GM23338 (cell line): Measurements from ENCODE around the gene PARP14. TPM values are rescaled to one million over a fixed set of nuclear protein-coding genes. Genes with fewer than 3 reads are reported as not detected.

ENCODE experiments used
- ATAC-seq: fragments of 200-7000 bp; cut with Tn5 transposase; 3 replicates; pipeline ENCODE4 v1.9.1; 2020
- DNase-seq: peaks from one replicate; pipeline ENCODE4 v3.0.0-alpha.2; 2015; ENCODE audit warnings: low spot score
- H2AFZ ChIP-seq: fragments of 200-600 bp; sonication (generic); 2 replicates; pipeline ENCODE4 v1.8.0; 2016; ENCODE audit warnings: antibody characterized with exemption, mild to moderate bottlenecking, moderate library complexity
- H3F3A ChIP-seq: fragments of 200-600 bp; sonication (generic); replicated peaks from 2 replicates; pipeline ENCODE4 v1.8.0; 2017; ENCODE audit warnings: antibody characterized with exemption, mixed run types, low read depth
- H3K27ac ChIP-seq: fragments of 200-600 bp; sonication (generic); 2 replicates; pipeline ENCODE4 v1.6.1; 2016; ENCODE audit warnings: low read depth
- H3K27me3 ChIP-seq: fragments of 200-600 bp; sonication (generic); 2 replicates; pipeline ENCODE4 v1.8.0; 2016; ENCODE audit warnings: mild to moderate bottlenecking, mixed run types, moderate library complexity; ENCODE audit not compliant: insufficient read depth
- H3K36me3 ChIP-seq: fragments of 200-600 bp; sonication (generic); 2 replicates; pipeline ENCODE4 v1.8.0; 2016; ENCODE audit warnings: mild to moderate bottlenecking; ENCODE audit not compliant: insufficient read depth
- H3K4me1 ChIP-seq: fragments of 200-600 bp; sonication (generic); 2 replicates; pipeline ENCODE4 v1.8.0; 2016; ENCODE audit warnings: mild to moderate bottlenecking, moderate library complexity; ENCODE audit not compliant: insufficient read depth
- H3K4me2 ChIP-seq: fragments of 200-600 bp; sonication (generic); 2 replicates; pipeline ENCODE4 v1.7.1; 2017; ENCODE audit warnings: mixed run types
- H3K4me3 ChIP-seq: fragments of 200-600 bp; sonication (generic); 2 replicates; pipeline ENCODE4 v1.6.1; 2016; ENCODE audit warnings: mixed run types
- H3K79me2 ChIP-seq: fragments of 200-600 bp; sonication (generic); replicated peaks from 2 replicates; pipeline ENCODE4 v1.8.0; 2017; ENCODE audit warnings: mild to moderate bottlenecking; ENCODE audit not compliant: insufficient read depth
- H3K9me2 ChIP-seq: fragments of 200-600 bp; sonication (generic); 2 replicates; pipeline ENCODE4 v1.8.0; 2017; ENCODE audit not compliant: insufficient read depth
- H4K20me1 ChIP-seq: fragments of 200-600 bp; sonication (generic); replicated peaks from 2 replicates; pipeline ENCODE4 v1.8.0; 2017; ENCODE audit warnings: mild to moderate bottlenecking; ENCODE audit not compliant: insufficient read depth
- H3K27ac Mint-ChIP-seq: 2 replicates; pipeline ENCODE4 v1.8.0; 2020; ENCODE audit warnings: inconsistent platforms, mild to moderate bottlenecking, moderate library complexity, mixed read lengths
- H3K27me3 Mint-ChIP-seq: 3 replicates; pipeline ENCODE4 v1.8.0; 2022; ENCODE audit warnings: low read depth, mild to moderate bottlenecking, moderate library complexity, mixed read lengths, inconsistent platforms; ENCODE audit not compliant: insufficient read depth, poor library complexity
- H3K36me3 Mint-ChIP-seq: 3 replicates; pipeline ENCODE4 v1.8.0; 2021; ENCODE audit warnings: low read depth, mild to moderate bottlenecking, inconsistent platforms, moderate library complexity, mixed read lengths
- H3K4me1 Mint-ChIP-seq: 3 replicates; pipeline ENCODE4 v1.8.0; 2020; ENCODE audit warnings: mild to moderate bottlenecking, inconsistent platforms, mixed read lengths
- H3K4me3 Mint-ChIP-seq: 3 replicates; pipeline ENCODE4 v1.8.0; 2021; ENCODE audit warnings: moderate library complexity, mild to moderate bottlenecking, inconsistent platforms, mixed read lengths
- H3K9me3 Mint-ChIP-seq: 3 replicates; pipeline ENCODE4 v1.8.0; 2020; ENCODE audit warnings: moderate library complexity, mild to moderate bottlenecking, inconsistent platforms, mixed read lengths
- CREB1 ChIP-seq: fragments of 250-450 bp; sonication (Bioruptor Pico); IDR thresholded peaks from 2 replicates; pipeline ENCODE4 v1.5.0; 2020; ENCODE audit warnings: low read depth, mild to moderate bottlenecking, moderate library complexity
- CTCF ChIP-seq, 2 experiments: fragments of 200-600 bp in 1 of 2; sonication (generic) in 1 of 2; conservative IDR thresholded peaks; 2 replicates each; pipeline versions ENCODE4 v1.5.1 to v1.6.1; 2016 to 2017; ENCODE audit warnings: antibody characterized with exemption in 2 of 2, low read depth in 2 of 2, mild to moderate bottlenecking in 2 of 2, moderate library complexity in 1 of 2
- ETS1 ChIP-seq: IDR thresholded peaks from 2 replicates; pipeline ENCODE4 v1.6.1; 2016; ENCODE audit warnings: antibody characterized with exemption
- EZH2 ChIP-seq: fragments of 200-600 bp; sonication (generic); IDR thresholded peaks from one replicate; pipeline ENCODE4 v1.8.0; 2017; ENCODE audit warnings: antibody characterized with exemption, mild to moderate bottlenecking, low read depth; ENCODE audit not compliant: unreplicated experiment
- EZH2phosphoT487 ChIP-seq: fragments of 200-600 bp; sonication (generic); IDR thresholded peaks from one replicate; pipeline ENCODE4 v1.8.1; 2018; ENCODE audit warnings: antibody characterized with exemption; ENCODE audit not compliant: unreplicated experiment
- JUNB ChIP-seq: IDR thresholded peaks from one replicate; pipeline ENCODE4 v1.6.1; 2016; ENCODE audit warnings: antibody characterized with exemption; ENCODE audit not compliant: unreplicated experiment
- NANOG ChIP-seq: IDR thresholded peaks from 2 replicates; pipeline ENCODE4 v1.6.1; 2016; ENCODE audit warnings: antibody characterized with exemption, borderline replicate concordance
- POLR2AphosphoS5 ChIP-seq: IDR thresholded peaks from 2 replicates; pipeline ENCODE4 v1.6.1; 2016; ENCODE audit warnings: antibody characterized with exemption, low read depth
- STAT1 ChIP-seq: IDR thresholded peaks from one replicate; pipeline ENCODE4 v1.6.1; 2016; ENCODE audit warnings: antibody characterized with exemption; ENCODE audit not compliant: unreplicated experiment
- ZNF114 ChIP-seq: fragments of 250-450 bp; sonication (Bioruptor Pico); IDR thresholded peaks from 2 replicates; pipeline ENCODE4 v1.5.0; 2020; ENCODE audit warnings: mild to moderate bottlenecking, moderate library complexity
- ZNF331 ChIP-seq: fragments of 250-450 bp; sonication (Bioruptor Pico); IDR thresholded peaks from 2 replicates; pipeline ENCODE4 v1.5.0; 2020; ENCODE audit warnings: low read depth, mild to moderate bottlenecking, moderate library complexity
- polyA plus RNA-seq: library from polyadenylated mRNA; unstranded; fragments of >200 nt; fragmentation: Nextera tagmentation; extraction: Ambion mirVana; gene quantifications from 2 replicates; pipeline ENCODE4 v1.2.1, GENCODE V29; 2016
- total RNA-seq: library from RNA; depleted of rRNA; stranded (reverse); fragments of >200 nt; shearing (Covaris generic); gene quantifications from 2 replicates; pipeline ENCODE4 v1.2.3, GENCODE V29; 2014
- TF ChIP-seq, protein P1 (sequence below): fragments of 250-450 bp; sonication (Bioruptor Pico); IDR thresholded peaks from 2 replicates; pipeline ENCODE4 v1.5.0; 2020; ENCODE audit warnings: mild to moderate bottlenecking, moderate library complexity
- TF ChIP-seq, protein P2 (sequence below): IDR thresholded peaks from one replicate; pipeline ENCODE4 v1.6.1; 2018; ENCODE audit warnings: antibody characterized with exemption; ENCODE audit not compliant: unreplicated experiment

PARP14 gene
- total and polyA plus RNA-seq, 2 experiments from 2014 or later: 7.8 to 26.0 TPM

- H2AFZ ChIP-seq: no peak overlapping the region
- H3K4me1 ChIP-seq: peaks cover 7% of the 10 kb centered on the region; the same call in 1 of the 2 replicates
- H3K4me1 Mint-ChIP-seq: peaks cover 17% of the 10 kb centered on the region
- H3K4me3 Mint-ChIP-seq: no peak overlapping the region
- no peak overlapping the region for H3K27ac Mint-ChIP-seq
- H3K36me3 ChIP-seq: peaks cover 4% of the 10 kb centered on the region; the same call in 1 of the 2 replicates
- TF ChIP-seq, protein P1, sequence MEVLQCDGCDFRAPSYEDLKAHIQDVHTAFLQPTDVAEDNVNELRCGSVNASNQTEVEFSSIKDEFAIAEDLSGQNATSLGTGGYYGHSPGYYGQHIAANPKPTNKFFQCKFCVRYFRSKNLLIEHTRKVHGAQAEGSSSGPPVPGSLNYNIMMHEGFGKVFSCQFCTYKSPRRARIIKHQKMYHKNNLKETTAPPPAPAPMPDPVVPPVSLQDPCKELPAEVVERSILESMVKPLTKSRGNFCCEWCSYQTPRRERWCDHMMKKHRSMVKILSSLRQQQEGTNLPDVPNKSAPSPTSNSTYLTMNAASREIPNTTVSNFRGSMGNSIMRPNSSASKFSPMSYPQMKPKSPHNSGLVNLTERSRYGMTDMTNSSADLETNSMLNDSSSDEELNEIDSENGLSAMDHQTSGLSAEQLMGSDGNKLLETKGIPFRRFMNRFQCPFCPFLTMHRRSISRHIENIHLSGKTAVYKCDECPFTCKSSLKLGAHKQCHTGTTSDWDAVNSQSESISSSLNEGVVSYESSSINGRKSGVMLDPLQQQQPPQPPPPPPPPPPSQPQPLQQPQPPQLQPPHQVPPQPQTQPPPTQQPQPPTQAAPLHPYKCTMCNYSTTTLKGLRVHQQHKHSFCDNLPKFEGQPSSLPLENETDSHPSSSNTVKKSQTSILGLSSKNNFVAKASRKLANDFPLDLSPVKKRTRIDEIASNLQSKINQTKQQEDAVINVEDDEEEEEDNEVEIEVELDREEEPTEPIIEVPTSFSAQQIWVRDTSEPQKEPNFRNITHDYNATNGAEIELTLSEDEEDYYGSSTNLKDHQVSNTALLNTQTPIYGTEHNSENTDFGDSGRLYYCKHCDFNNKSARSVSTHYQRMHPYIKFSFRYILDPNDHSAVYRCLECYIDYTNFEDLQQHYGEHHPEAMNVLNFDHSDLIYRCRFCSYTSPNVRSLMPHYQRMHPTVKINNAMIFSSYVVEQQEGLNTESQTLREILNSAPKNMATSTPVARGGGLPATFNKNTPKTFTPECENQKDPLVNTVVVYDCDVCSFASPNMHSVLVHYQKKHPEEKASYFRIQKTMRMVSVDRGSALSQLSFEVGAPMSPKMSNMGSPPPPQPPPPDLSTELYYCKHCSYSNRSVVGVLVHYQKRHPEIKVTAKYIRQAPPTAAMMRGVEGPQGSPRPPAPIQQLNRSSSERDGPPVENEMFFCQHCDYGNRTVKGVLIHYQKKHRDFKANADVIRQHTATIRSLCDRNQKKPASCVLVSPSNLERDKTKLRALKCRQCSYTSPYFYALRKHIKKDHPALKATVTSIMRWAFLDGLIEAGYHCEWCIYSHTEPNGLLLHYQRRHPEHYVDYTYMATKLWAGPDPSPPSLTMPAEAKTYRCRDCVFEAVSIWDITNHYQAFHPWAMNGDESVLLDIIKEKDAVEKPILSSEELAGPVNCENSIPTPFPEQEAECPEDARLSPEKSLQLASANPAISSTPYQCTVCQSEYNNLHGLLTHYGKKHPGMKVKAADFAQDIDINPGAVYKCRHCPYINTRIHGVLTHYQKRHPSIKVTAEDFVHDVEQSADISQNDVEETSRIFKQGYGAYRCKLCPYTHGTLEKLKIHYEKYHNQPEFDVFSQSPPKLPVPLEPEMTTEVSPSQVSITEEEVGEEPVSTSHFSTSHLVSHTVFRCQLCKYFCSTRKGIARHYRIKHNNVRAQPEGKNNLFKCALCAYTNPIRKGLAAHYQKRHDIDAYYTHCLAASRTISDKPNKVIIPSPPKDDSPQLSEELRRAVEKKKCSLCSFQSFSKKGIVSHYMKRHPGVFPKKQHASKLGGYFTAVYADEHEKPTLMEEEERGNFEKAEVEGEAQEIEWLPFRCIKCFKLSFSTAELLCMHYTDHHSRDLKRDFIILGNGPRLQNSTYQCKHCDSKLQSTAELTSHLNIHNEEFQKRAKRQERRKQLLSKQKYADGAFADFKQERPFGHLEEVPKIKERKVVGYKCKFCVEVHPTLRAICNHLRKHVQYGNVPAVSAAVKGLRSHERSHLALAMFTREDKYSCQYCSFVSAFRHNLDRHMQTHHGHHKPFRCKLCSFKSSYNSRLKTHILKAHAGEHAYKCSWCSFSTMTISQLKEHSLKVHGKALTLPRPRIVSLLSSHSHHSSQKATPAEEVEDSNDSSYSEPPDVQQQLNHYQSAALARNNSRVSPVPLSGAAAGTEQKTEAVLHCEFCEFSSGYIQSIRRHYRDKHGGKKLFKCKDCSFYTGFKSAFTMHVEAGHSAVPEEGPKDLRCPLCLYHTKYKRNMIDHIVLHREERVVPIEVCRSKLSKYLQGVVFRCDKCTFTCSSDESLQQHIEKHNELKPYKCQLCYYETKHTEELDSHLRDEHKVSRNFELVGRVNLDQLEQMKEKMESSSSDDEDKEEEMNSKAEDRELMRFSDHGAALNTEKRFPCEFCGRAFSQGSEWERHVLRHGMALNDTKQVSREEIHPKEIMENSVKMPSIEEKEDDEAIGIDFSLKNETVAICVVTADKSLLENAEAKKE (CRISPR knock-in tag): no peak
- TF ChIP-seq CTCF (conservative IDR thresholded peaks at IDR 0.05; ENCODE audit: low read depth in 2 of 2) (no peak), EZH2 (no peak), ZNF331 (CRISPR knock-in tag) (no peak), JUNB (no peak), STAT1 (no peak), EZH2phosphoT487 (no peak), POLR2AphosphoS5 (no peak), ZNF114 (CRISPR knock-in tag) (no peak), CREB1 (CRISPR knock-in tag) (no peak), ETS1 (no peak), NANOG (no peak)
- TF ChIP-seq, protein P2, sequence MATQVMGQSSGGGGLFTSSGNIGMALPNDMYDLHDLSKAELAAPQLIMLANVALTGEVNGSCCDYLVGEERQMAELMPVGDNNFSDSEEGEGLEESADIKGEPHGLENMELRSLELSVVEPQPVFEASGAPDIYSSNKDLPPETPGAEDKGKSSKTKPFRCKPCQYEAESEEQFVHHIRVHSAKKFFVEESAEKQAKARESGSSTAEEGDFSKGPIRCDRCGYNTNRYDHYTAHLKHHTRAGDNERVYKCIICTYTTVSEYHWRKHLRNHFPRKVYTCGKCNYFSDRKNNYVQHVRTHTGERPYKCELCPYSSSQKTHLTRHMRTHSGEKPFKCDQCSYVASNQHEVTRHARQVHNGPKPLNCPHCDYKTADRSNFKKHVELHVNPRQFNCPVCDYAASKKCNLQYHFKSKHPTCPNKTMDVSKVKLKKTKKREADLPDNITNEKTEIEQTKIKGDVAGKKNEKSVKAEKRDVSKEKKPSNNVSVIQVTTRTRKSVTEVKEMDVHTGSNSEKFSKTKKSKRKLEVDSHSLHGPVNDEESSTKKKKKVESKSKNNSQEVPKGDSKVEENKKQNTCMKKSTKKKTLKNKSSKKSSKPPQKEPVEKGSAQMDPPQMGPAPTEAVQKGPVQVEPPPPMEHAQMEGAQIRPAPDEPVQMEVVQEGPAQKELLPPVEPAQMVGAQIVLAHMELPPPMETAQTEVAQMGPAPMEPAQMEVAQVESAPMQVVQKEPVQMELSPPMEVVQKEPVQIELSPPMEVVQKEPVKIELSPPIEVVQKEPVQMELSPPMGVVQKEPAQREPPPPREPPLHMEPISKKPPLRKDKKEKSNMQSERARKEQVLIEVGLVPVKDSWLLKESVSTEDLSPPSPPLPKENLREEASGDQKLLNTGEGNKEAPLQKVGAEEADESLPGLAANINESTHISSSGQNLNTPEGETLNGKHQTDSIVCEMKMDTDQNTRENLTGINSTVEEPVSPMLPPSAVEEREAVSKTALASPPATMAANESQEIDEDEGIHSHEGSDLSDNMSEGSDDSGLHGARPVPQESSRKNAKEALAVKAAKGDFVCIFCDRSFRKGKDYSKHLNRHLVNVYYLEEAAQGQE: no peak
- no peaks in the 10 kb centered on the region for H3F3A ChIP-seq
- H3K36me3 Mint-ChIP-seq: peaks cover 7% of the 10 kb centered on the region; the same call in 2 of the 3 replicates
- DNase-seq (no peak), ATAC-seq (no peak)
- no peaks in the 10 kb centered on the region for H4K20me1 ChIP-seq
- H3K4me3 ChIP-seq: no peak overlapping the region
- no peak overlapping the region for H3K4me2 ChIP-seq
- H3K27me3 ChIP-seq: no peaks in the 10 kb centered on the region
- no peak overlapping the region for H3K27ac ChIP-seq
- no peaks in the 10 kb centered on the region for H3K9me3 Mint-ChIP-seq
- peaks cover 2% of the 10 kb centered on the region for H3K27me3 Mint-ChIP-seq
- no peaks in the 10 kb centered on the region for H3K79me2 ChIP-seq
- no peaks in the 10 kb centered on the region for H3K9me2 ChIP-seq
Measured at GRCh38 chr3:122758877-122759560, 78.4 kb downstream of the PARP14 start.
